Chondrocyte (in vitro differentiated cells): ENCODE data around the gene UPK3B. TPM values are rescaled to one million over a fixed set of nuclear protein-coding genes. Genes with fewer than 3 reads are reported as not detected.
"Not testable (repeated sequence)": the region's sequence is repeated elsewhere in the genome, so short reads cannot be mapped to it uniquely, and the experiment has no call there.

ENCODE experiments used
- DNase-seq: peaks from one replicate; pipeline ENCODE4 v3.0.0; 2021; ENCODE audit warnings: mixed read lengths, low spot score
- H3K27ac Mint-ChIP-seq: one replicate; pipeline ENCODE4 v1.8.0; 2021; ENCODE audit warnings: mild to moderate bottlenecking, moderate library complexity, mixed read lengths; ENCODE audit not compliant: unreplicated experiment
- H3K27me3 Mint-ChIP-seq: 2 replicates; pipeline ENCODE4 v1.8.0; 2021; ENCODE audit warnings: low read depth, mixed read lengths
- H3K36me3 Mint-ChIP-seq: 2 replicates; pipeline ENCODE4 v1.8.0; 2021; ENCODE audit warnings: low read depth, mixed read lengths
- H3K4me1 Mint-ChIP-seq: 2 replicates; pipeline ENCODE4 v1.8.0; 2021; ENCODE audit warnings: low read depth, mild to moderate bottlenecking, mixed read lengths
- H3K4me3 Mint-ChIP-seq: one replicate; pipeline ENCODE4 v1.8.0; 2021; ENCODE audit warnings: mild to moderate bottlenecking, moderate library complexity, mixed read lengths; ENCODE audit not compliant: unreplicated experiment
- H3K9me3 Mint-ChIP-seq: 2 replicates; pipeline ENCODE4 v1.8.0; 2021; ENCODE audit warnings: low read depth, mixed read lengths
- CTCF ChIP-seq: fragments of 200-600 bp; sonication (generic); IDR thresholded peaks from 2 replicates; pipeline ENCODE4 v1.5.0; 2021; ENCODE audit warnings: antibody characterized with exemption, mild to moderate bottlenecking, moderate library complexity
- long read RNA-seq: library from polyadenylated mRNA; stranded (forward); transcript quantifications from one replicate; pipeline ENCODE4 v2.0.0, GENCODE V29; 2021
- total RNA-seq: library from RNA; stranded (reverse); gene quantifications from 3 replicates; pipeline ENCODE4 v1.2.1, GENCODE V29; 2021

UPK3B gene
- total RNA-seq: 0.46 to 1.4 TPM (median 0.62 TPM) in 3 replicates
- long read RNA-seq: 0 reads

DNA sequence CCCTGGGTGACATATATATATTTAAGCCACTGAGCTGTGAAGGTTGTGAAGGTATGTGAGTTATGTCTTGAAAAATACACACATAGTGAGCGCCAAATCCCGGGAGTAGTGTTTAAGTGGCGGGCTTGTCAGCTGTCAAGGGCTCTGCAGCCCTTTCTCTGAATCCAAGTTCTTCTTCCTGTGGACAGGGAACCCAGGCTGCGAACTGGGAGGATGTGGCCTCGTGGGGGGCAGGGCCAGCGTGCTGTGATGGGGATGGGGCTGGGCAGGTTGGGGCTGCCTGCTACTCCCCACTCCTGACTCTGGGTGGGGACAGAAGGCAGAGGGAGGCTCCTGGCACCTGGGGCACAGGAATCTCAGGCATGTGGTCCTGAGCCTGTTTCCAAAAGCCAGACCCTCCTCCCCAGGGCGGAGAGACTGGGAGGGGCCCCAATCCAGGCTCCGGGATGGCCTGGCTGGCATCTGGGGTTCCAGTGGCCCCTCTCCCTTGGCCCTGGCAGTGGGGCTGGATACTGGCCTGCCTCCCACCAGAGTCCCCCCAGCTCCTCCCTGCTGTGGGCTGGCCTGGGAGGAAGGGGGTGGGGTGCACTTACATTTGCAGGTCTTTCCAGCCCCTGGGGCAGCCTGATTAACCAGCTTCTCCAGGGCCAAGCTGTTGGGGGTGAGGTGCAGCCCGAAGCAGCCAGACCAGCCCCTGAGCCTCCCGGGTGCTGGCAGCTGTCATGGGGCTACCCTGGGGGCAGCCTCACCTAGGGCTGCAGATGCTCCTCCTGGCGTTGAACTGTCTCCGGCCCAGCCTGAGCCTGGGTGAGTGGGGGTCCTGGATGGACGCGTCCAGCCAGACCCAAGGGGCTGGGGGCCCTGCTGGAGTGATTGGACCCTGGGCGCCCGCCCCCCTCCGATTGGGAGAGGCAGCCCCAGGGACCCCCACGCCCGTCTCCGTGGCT is at the start of gene UPK3B:
Gene UPK3B, plus strand, starts transcription at position 622 of the 947 bp plus-strand sequence. Its CDS starts 101 bp downstream, at position 723.
- peaks cover 2% of the 10 kb centered on the region for H3K9me3 Mint-ChIP-seq

DNA sequence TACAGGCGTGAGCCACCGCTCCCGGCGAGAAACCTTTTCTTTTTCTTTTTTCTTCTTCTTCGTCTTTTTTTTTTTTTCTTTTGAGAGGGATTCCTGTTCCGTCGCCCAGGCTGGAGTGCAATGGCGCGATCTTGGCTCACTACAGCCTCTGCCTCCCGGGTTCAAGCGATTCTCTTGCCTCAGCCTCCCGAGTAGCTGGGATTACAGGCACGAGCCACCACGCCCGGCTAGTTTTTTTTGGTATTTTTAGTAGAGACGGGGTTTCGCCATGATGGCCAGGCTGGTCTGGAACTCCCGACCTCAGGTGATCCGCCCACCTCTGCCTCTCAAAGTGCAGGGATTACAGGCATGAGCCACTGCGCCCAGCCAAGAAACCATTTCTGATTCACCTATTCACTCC is 49.6 kb upstream of the UPK3B start:
- H3K9me3 Mint-ChIP-seq, H3K36me3 Mint-ChIP-seq, H3K4me3 Mint-ChIP-seq, H3K27ac Mint-ChIP-seq, DNase-seq, H3K27me3 Mint-ChIP-seq, H3K4me1 Mint-ChIP-seq: not testable (repeated sequence)

More for the DNA sequence above, at the start of gene UPK3B:
- Mint-ChIP-seq H3K27ac (no peak within 1 kb of the TSS), H3K27me3 (no peaks in the 10 kb centered on the region), H3K4me1 (peaks cover 5% of the 10 kb centered on the region), H3K36me3 (no peaks in the 10 kb centered on the region), H3K4me3 (no peak within 1 kb of the TSS)
- DNase-seq: peak; percentile 90
- no peak for TF ChIP-seq CTCF

DNA sequence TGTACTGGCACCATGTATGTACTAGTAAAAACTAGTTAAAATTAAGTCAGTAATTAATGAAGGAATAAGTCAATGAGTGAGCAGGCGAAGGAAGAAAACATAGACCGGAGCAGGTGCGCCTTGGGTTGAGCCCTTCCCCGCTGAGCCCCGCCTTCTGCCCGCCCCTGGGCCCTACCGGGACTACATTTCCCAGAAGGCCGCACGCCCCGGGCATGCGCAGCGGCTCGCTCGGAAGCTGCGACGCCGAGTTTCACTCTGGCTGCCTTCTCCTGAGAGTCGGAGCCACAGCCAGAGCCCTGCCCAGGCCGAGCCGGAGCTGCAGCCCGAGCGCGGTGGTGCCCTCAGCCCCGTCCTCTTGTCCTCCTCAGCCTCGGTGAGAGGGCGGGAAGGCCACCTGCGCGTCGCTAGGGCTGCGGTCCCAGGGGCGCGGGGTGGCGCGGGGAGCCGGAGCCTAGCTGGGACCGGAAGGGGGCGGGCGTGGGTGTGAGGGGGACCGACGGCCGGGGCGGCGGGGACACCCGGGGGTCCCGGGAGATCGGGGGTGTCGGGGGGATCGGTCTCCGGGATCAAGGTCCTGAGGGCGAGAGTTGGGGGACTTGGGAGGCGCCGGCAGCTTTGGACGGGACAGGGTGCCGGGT is 48.8 kb upstream of the UPK3B start, which contains the start of gene DTX2:
Gene DTX2, plus strand, starts transcription at position 246 of the 638 bp plus-strand sequence. CDS start 18,801 bp downstream, outside the sequence.
- H3K9me3 Mint-ChIP-seq, H3K27me3 Mint-ChIP-seq, H3K36me3 Mint-ChIP-seq, DNase-seq, H3K27ac Mint-ChIP-seq, H3K4me1 Mint-ChIP-seq: not testable (repeated sequence)
- peak within 1 kb of the TSS; percentile 35 for H3K4me3 Mint-ChIP-seq

DNA sequence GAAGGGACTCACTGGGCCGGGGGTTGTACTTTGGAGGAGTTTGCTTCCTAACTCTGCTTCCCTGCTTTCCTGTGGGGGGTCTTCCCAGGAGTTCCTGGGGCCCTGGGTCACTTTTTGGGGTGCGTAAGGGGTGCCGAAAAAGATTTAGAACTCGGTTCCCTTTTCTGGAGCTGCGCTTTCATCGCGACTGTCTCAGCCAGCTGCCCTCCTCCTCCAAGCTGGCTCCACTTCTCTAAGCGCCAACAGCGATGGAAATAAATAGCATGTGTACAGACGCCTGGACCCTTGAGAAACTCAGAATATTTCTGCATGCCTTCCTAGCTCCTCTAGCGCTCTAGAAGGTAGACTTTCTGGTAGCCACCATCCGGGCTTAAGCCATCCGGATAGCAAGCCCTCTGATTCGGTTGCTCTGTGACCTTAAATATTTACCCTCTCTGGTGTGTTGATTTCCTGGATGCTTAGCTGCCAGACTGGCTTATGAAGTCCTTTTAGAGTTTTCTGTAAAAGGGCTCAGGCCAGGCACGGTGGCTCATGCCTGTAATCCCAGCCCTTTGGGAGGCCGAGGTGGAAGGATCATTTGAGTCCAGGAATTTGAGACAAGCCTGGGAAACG is 48.0 kb upstream of the UPK3B start:
- H3K27ac Mint-ChIP-seq, H3K4me1 Mint-ChIP-seq, H3K36me3 Mint-ChIP-seq, H3K27me3 Mint-ChIP-seq, H3K9me3 Mint-ChIP-seq, DNase-seq, H3K4me3 Mint-ChIP-seq: not testable (repeated sequence)

DNA sequence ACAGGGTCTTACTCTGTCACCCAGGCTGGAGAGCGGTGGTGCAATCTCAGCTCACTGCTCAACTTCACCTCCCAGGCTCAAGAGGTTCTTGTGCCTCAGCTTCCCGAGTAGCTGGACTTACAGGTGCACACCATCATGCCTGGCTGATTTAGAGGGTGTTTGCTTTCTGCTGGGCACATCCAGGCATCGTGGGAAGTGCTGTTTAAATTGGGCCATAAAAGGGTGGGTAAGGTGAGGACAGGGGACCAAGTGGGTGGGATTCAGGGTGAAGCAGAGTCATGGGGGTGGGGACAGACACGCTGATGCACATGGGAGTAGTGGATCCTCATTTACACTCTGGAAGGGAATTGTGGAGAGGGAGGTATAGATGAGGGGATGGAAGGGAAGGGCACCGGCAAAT is 45.4 kb upstream of the UPK3B start:
- not testable (repeated sequence) for H3K4me3 Mint-ChIP-seq, H3K27me3 Mint-ChIP-seq, H3K9me3 Mint-ChIP-seq

DNA sequence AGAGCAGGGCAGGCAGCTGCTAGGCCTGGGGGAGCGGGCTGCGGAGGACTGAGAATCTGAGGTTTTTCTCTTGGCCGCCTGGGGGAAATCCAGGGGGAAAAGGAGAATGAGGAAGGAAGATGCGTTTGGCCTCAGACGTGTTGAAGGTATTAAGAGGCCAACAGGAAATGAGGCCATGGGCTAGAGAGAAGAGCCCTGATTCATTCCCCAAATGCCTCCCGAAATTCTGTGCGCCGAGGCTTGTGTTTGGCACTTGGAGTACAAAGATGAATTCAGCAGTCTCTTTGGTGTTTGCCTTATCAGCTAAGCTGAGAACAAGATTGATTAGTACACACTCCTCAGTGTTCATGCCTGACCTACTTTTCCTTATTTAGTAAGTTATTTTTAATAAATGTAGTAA is 44.4 kb upstream of the UPK3B start:
- not testable (repeated sequence) for H3K36me3 Mint-ChIP-seq, H3K27ac Mint-ChIP-seq, H3K4me3 Mint-ChIP-seq, DNase-seq, H3K9me3 Mint-ChIP-seq, H3K4me1 Mint-ChIP-seq, H3K27me3 Mint-ChIP-seq

More for the DNA sequence above, 45.4 kb upstream of the UPK3B start:
- not testable (repeated sequence) for H3K36me3 Mint-ChIP-seq, H3K4me1 Mint-ChIP-seq, DNase-seq, H3K27ac Mint-ChIP-seq

DNA sequence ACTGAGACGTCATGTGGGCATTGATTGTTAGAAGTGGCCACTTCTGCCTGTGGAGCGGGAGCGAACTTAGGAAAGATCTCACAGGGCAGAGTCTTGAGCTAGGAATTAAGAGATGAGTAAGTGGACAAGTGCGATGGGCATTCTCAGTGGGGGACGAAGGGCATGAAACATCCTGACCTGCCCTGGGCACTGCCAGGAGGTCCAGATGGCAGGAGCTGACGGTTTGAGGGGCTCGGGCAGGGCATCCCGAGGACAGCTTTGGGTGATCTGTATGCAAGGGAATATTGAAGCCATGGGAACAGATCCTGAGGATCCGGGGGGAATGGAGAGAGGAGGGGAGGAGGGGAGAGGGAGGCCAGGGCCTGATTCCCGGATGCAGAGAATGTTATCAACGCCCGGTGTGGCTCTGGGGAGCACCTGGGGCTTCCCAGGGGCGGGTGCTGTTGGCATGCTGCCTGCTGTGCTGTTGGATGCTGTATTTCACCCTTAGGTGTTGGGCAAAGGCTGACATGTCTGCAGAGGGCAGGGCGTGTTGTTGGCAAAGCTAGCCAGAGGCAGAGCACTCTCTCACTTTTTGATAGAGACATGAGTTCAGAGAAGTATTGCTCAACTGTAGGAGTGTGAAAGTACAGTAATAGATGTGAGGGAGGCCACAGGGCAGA is 42.5 kb upstream of the UPK3B start:
- H3K36me3 Mint-ChIP-seq, H3K4me1 Mint-ChIP-seq, H3K27ac Mint-ChIP-seq, H3K9me3 Mint-ChIP-seq, DNase-seq, H3K27me3 Mint-ChIP-seq, H3K4me3 Mint-ChIP-seq: not testable (repeated sequence)

GRCh38 chr7:76471556-76472221 is 38.7 kb upstream of the UPK3B start:
- not testable (repeated sequence) for H3K4me1 Mint-ChIP-seq

GRCh38 chr7:76473097-76473496 is 37.3 kb upstream of the UPK3B start:
- not testable (repeated sequence) for H3K4me1 Mint-ChIP-seq, H3K4me3 Mint-ChIP-seq, DNase-seq, H3K27me3 Mint-ChIP-seq, H3K36me3 Mint-ChIP-seq, H3K9me3 Mint-ChIP-seq, H3K27ac Mint-ChIP-seq

More at GRCh38 chr7:76471556-76472221, 38.7 kb upstream of the UPK3B start:
- not testable (repeated sequence) for H3K9me3 Mint-ChIP-seq, H3K27ac Mint-ChIP-seq, H3K36me3 Mint-ChIP-seq, DNase-seq, H3K4me3 Mint-ChIP-seq, H3K27me3 Mint-ChIP-seq

- not testable (repeated sequence) for H3K9me3 Mint-ChIP-seq, H3K4me1 Mint-ChIP-seq, H3K36me3 Mint-ChIP-seq, DNase-seq, H3K27me3 Mint-ChIP-seq, H3K4me3 Mint-ChIP-seq, H3K27ac Mint-ChIP-seq
These were observed 34.1 kb upstream of the UPK3B start for GRCh38 chr7:76476280-76476679.
